PC-3 (cell line): Measurements from ENCODE around the gene SAMD14. TPM values are rescaled to one million over a fixed set of nuclear protein-coding genes. Genes with fewer than 3 reads are reported as not detected.

Source experiments
- ATAC-seq: fragments of 200-7000 bp; cut with Tn5 transposase; 2 replicates; pipeline ENCODE4 v1.9.1; 2020; ENCODE audit warnings: mild to moderate bottlenecking, moderate library complexity
- BruUV-seq: library from RNA; stranded (reverse); fragments of 400-500 nt; replicated peaks from 2 replicates; lab custom pipeline; 2021; lab: Mats Ljungman, UMichigan
- CTCF ChIA-PET: fragments of 300-600 bp; sonication (Branson Sonifier 250); formaldehyde crosslinking; loops from one replicate; lab custom pipeline; 2022; ENCODE audit warnings: antibody characterized with exemption; lab: Charles Lee
- POLR2A ChIA-PET: fragments of 300-600 bp; sonication (Branson Sonifier 250); formaldehyde crosslinking; loops from one replicate; lab custom pipeline; 2022; ENCODE audit warnings: antibody characterized with exemption; ENCODE audit not compliant: unreplicated experiment; lab: Charles Lee
- DNase-seq: peaks from one replicate; pipeline ENCODE4 v3.0.0-alpha.2; 2015
- H2AFZ ChIP-seq: fragments of 300-600 bp; sonication (generic); 2 replicates; pipeline ENCODE4 v1.6.0; 2016; ENCODE audit warnings: antibody characterized with exemption, low read length
- H3F3A ChIP-seq: fragments of 300-600 bp; sonication (generic); one replicate; pipeline ENCODE4 v1.6.0; 2017; ENCODE audit warnings: antibody characterized with exemption, low read length, control low read depth, mild to moderate bottlenecking; ENCODE audit not compliant: unreplicated experiment
- H3K27ac ChIP-seq: fragments of 300-600 bp; sonication (generic); 2 replicates; pipeline ENCODE4 v1.5.1; 2016; ENCODE audit warnings: mild to moderate bottlenecking, low read length
- H3K27me3 ChIP-seq: fragments of 300-600 bp; sonication (generic); 2 replicates; pipeline ENCODE4 v1.6.1; 2016; ENCODE audit warnings: low read length, mixed read lengths
- H3K36me3 ChIP-seq: fragments of 300-600 bp; sonication (generic); 2 replicates; pipeline ENCODE4 v1.6.1; 2016; ENCODE audit warnings: low read depth, mixed run types, low read length, mixed read lengths
- H3K4me1 ChIP-seq: fragments of 300-600 bp; sonication (generic); 2 replicates; pipeline ENCODE4 v1.5.1; 2016; ENCODE audit warnings: low read length; ENCODE audit not compliant: insufficient read depth
- H3K4me2 ChIP-seq: fragments of 300-600 bp; sonication (generic); 2 replicates; pipeline ENCODE4 v1.6.0; 2016; ENCODE audit warnings: low read length
- H3K4me3 ChIP-seq: fragments of 300-600 bp; sonication (generic); 2 replicates; pipeline ENCODE4 v1.5.1; 2016; ENCODE audit warnings: mild to moderate bottlenecking, low read length, mixed read lengths
- H3K79me2 ChIP-seq: fragments of 300-600 bp; sonication (generic); 2 replicates; pipeline ENCODE4 v1.6.1; 2017; ENCODE audit warnings: low read length, mixed read lengths
- H3K9ac ChIP-seq: fragments of 300-600 bp; sonication (generic); 2 replicates; pipeline ENCODE4 v1.6.0; 2016; ENCODE audit warnings: mild to moderate bottlenecking, low read length
- H3K9me2 ChIP-seq: fragments of 300-600 bp; sonication (generic); replicated peaks from 2 replicates; pipeline ENCODE4 v1.6.1; 2016; ENCODE audit warnings: mixed run types, low read length, mixed read lengths
- H3K9me3 ChIP-seq: fragments of 300-600 bp; sonication (generic); 2 replicates; pipeline ENCODE4 v1.6.1; 2016; ENCODE audit warnings: low read length, mixed read lengths
- H4K20me1 ChIP-seq: fragments of 300-600 bp; sonication (generic); 2 replicates; pipeline ENCODE4 v1.6.1; 2016; ENCODE audit warnings: low read length, mixed read lengths
- EZH2 ChIP-seq: fragments of 300-600 bp; sonication (generic); IDR thresholded peaks from one replicate; pipeline ENCODE4 v1.6.1; 2017; ENCODE audit warnings: antibody characterized with exemption, mild to moderate bottlenecking, low read length; ENCODE audit not compliant: unreplicated experiment
- EZH2phosphoT487 ChIP-seq: fragments of 300-600 bp; sonication (generic); IDR thresholded peaks from 2 replicates; pipeline ENCODE4 v1.6.1; 2018; ENCODE audit warnings: mild to moderate bottlenecking, antibody characterized with exemption, low read length, borderline replicate concordance
- intact Hi-C: fragments of 100-400 bp; cut with micrococcal nuclease; formaldehyde crosslinking; loops from 2 replicates; pipeline ENCODE4 v1.9.0; 2023
- total RNA-seq: library from RNA; depleted of rRNA; stranded (reverse); fragments of >200 nt; gene quantifications from 2 replicates; pipeline ENCODE4 v1.2.3, GENCODE V29; 2014
- TF ChIP-seq, protein P1 (sequence below): fragments of 300-600 bp; sonication (generic); conservative IDR thresholded peaks from 2 replicates; pipeline ENCODE4 v1.5.1; 2017; ENCODE audit warnings: antibody characterized with exemption, low read depth, mild to moderate bottlenecking, low read length

Gene SAMD14
- total RNA-seq, 1 experiment from 2014 or later = 0.11 TPM

DNA sequence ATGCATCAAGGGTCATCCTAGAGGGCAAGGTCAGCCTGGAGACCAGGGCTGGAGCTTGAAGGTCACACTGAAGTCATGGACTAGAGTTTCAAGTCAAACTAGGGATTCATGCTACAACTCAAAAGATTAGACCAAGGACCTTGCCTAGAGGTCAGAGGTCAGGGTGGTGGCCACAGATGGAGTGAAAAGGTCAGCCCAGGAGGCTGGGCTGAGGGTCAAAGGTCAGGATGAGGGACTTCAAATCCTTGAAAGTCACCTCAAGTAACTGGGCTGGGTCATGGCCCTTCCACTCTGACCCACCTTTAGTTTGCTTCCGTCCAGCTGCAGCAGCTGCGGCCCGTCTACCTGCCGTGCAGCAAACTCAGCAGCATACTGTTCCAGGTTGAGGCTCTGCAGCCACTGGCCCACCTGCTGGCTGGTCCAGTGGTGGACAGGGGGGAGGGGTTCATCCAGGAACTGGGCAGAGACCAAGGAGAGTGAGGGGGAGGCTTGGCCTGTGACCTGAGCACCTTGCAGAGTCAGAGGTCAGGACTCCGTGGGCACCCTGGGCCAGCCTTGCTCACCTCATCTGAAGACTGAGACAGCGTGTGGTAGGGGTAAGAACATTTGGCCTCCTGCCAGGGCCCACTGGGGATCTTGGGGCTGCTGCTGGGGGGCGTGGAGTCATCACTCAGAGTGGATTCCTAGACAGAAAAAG is 16.2 kb downstream of the SAMD14 start:
- no peaks in the 10 kb centered on the region for H3F3A ChIP-seq
- H4K20me1 ChIP-seq = no peaks in the 10 kb centered on the region
- no peaks in the 10 kb centered on the region for H3K9me2 ChIP-seq
- ChIA-PET CTCF (no interaction called here), POLR2A (no interaction called here)
- no peaks in the 10 kb centered on the region for H3K9me3 ChIP-seq
- TF ChIP-seq EZH2phosphoT487 (no peak), EZH2 (no peak)
- TF ChIP-seq, protein P1, sequence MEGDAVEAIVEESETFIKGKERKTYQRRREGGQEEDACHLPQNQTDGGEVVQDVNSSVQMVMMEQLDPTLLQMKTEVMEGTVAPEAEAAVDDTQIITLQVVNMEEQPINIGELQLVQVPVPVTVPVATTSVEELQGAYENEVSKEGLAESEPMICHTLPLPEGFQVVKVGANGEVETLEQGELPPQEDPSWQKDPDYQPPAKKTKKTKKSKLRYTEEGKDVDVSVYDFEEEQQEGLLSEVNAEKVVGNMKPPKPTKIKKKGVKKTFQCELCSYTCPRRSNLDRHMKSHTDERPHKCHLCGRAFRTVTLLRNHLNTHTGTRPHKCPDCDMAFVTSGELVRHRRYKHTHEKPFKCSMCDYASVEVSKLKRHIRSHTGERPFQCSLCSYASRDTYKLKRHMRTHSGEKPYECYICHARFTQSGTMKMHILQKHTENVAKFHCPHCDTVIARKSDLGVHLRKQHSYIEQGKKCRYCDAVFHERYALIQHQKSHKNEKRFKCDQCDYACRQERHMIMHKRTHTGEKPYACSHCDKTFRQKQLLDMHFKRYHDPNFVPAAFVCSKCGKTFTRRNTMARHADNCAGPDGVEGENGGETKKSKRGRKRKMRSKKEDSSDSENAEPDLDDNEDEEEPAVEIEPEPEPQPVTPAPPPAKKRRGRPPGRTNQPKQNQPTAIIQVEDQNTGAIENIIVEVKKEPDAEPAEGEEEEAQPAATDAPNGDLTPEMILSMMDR = no peak
- peaks cover 5% of the 10 kb centered on the region; the same call in 1 of the 2 replicates for H3K4me1 ChIP-seq
- H3K4me3 ChIP-seq = no peak overlapping the region
- H3K27me3 ChIP-seq = peaks cover 5% of the 10 kb centered on the region; the same call in 1 of the 2 replicates
- no TSS peak for BruUV-seq
- H3K36me3 ChIP-seq = no peaks in the 10 kb centered on the region
- no peak overlapping the region for H3K4me2 ChIP-seq
- H3K79me2 ChIP-seq = no peaks in the 10 kb centered on the region
- no peak overlapping the region for H3K27ac ChIP-seq
- DNase-seq (no peak), ATAC-seq (no peak)
- intact Hi-C loops = loop anchor here (2.0 kb wide), 1 partner anchor 47 kb away; no protein-coding TSS in a partner anchor
- H3K9ac ChIP-seq = no peak overlapping the region
- H2AFZ ChIP-seq = no peak overlapping the region

DNA sequence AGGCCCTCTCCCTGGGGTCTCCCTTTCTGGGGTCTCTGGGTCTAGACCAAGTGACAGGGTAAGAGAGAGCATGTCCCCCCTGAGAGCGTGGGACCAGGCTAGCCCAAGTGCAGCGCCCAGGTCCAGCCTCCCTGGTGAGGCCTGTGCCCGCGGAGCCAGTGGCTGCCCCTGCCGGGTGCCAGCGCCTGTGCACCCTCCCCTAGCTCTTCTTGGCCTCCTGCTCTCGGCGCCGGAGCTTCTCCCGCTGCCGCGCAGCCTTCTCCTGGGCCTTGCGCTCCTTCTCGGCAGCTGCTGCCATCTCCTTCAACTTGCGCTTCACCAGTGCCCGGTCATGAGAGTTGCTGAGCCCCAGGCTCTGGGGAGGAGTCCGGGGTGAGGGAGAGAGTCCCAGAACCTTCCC is 17.3 kb downstream of the SAMD14 start:
- Histone ChIP-seq H3K27me3 (no peaks in the 10 kb centered on the region), H3K36me3 (no peaks in the 10 kb centered on the region), H2AFZ (no peak overlapping the region), H3K27ac (no peak overlapping the region), H3F3A (no peaks in the 10 kb centered on the region), H4K20me1 (no peaks in the 10 kb centered on the region), H3K4me2 (no peak overlapping the region), H3K9me2 (no peaks in the 10 kb centered on the region), H3K9me3 (no peaks in the 10 kb centered on the region), H3K9ac (no peak overlapping the region), H3K79me2 (no peaks in the 10 kb centered on the region), H3K4me3 (no peak overlapping the region), H3K4me1 (peaks cover 10% of the 10 kb centered on the region)
- ChIA-PET CTCF (no interaction called here), POLR2A (interaction anchor here (0.7 kb wide), 1 partner anchor 61 kb away, joined by 3 read pairs; no protein-coding TSS in a partner anchor)
- ATAC-seq (no peak), DNase-seq (no peak)
- BruUV-seq = no TSS peak
- TF ChIP-seq EZH2phosphoT487 (no peak), EZH2 (no peak)
- TF ChIP-seq, protein P1 = no peak
- intact Hi-C loops = no loop called here
